Regular cardiac myocyte (primary cell): ENCODE results near the gene HRC. TPM values are rescaled to one million over a fixed set of nuclear protein-coding genes. Genes with fewer than 3 reads are reported as not detected.

Source experiments
- total RNA-seq: library from RNA; depleted of rRNA; stranded (reverse); fragments of >200 nt; gene quantifications from 2 replicates; pipeline ENCODE4 v1.2.3, GENCODE V29; 2014

HRC gene, protein sequence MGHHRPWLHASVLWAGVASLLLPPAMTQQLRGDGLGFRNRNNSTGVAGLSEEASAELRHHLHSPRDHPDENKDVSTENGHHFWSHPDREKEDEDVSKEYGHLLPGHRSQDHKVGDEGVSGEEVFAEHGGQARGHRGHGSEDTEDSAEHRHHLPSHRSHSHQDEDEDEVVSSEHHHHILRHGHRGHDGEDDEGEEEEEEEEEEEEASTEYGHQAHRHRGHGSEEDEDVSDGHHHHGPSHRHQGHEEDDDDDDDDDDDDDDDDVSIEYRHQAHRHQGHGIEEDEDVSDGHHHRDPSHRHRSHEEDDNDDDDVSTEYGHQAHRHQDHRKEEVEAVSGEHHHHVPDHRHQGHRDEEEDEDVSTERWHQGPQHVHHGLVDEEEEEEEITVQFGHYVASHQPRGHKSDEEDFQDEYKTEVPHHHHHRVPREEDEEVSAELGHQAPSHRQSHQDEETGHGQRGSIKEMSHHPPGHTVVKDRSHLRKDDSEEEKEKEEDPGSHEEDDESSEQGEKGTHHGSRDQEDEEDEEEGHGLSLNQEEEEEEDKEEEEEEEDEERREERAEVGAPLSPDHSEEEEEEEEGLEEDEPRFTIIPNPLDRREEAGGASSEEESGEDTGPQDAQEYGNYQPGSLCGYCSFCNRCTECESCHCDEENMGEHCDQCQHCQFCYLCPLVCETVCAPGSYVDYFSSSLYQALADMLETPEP
- under 0.01 and 1.4 TPM in 2 replicates for total RNA-seq

DNA sequence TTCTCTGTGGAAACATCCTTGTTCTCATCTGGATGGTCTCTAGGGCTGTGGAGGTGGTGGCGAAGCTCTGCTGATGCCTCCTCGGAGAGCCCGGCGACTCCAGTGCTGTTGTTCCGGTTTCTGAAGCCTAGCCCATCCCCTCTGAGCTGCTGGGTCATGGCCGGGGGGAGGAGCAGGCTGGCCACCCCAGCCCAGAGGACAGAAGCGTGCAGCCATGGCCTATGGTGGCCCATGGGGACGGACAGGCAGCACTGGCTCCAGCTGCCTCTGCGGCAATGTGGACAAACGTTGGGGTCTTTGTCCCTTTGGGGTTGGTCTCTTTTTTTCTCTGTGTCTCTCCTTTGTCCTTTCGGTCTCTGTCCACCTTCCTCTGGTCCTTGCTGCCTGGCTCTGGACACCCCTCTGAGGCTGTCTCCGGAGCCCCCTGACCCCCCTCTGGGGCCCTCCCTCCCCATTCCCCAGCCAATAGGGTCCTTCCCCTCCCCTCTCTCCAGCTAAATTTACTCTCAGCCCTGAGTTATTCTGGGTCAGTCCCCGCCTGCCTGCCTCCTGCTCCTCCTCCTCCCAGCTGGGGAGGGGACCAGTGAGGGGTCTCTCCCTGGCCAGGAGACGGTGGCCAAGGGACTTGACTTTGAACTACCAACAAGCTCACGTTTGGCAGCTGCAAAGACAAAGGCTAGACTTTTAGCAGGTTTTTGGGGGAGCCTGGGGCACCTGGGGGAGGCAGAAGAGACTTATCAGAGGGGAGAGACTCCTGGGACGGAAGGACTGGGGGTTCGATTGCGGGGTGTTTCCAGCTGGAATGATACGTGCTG, at the start of gene HRC:
TSS of gene HRC (minus strand) at position 392 of the 815 bp plus-strand sequence. CDS start at position 233, 159 bp downstream.

DNA sequence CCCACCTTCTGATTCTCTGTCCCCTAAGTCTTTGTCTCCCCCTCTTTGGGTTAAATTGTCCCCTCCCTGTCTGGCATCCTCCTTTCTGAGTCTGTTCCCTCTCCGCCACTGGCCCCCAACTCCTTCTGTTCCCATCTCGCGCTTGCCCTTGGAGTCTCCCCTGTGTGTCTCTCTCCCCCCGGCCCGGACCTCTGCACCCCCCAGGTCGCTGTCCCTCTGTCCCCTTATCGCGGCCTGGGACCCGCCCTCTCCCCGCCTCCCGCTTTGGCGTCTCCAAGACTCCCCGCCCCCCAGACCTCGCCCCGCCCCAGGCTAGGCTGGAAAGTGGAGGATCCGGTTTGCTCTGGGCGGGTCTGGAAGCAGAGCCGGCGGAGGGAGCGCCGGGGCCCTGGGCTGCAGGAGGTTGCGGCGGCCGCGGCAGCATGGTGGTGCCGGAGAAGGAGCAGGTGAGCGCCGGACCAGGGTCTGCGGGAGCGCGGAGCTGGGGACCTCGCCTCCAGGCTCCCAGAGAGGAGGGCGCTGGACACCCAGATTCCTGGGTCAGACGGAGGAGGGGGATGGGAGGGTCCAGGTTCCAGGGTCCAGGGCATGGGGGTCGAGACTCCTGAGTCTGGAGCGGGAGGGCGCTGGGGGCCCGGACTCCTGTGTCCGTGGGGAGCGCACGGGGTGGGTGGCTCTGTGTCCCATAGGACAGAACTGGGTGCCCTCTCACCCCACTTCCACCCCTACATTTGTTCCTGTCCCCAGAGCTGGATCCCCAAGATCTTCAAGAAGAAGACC, 2.4 kb upstream of the HRC start, which contains the start of gene TRPM4:
TSS of gene TRPM4 (plus strand) at position 348 of the 780 bp plus-strand sequence. CDS start at position 423, 75 bp downstream.

DNA sequence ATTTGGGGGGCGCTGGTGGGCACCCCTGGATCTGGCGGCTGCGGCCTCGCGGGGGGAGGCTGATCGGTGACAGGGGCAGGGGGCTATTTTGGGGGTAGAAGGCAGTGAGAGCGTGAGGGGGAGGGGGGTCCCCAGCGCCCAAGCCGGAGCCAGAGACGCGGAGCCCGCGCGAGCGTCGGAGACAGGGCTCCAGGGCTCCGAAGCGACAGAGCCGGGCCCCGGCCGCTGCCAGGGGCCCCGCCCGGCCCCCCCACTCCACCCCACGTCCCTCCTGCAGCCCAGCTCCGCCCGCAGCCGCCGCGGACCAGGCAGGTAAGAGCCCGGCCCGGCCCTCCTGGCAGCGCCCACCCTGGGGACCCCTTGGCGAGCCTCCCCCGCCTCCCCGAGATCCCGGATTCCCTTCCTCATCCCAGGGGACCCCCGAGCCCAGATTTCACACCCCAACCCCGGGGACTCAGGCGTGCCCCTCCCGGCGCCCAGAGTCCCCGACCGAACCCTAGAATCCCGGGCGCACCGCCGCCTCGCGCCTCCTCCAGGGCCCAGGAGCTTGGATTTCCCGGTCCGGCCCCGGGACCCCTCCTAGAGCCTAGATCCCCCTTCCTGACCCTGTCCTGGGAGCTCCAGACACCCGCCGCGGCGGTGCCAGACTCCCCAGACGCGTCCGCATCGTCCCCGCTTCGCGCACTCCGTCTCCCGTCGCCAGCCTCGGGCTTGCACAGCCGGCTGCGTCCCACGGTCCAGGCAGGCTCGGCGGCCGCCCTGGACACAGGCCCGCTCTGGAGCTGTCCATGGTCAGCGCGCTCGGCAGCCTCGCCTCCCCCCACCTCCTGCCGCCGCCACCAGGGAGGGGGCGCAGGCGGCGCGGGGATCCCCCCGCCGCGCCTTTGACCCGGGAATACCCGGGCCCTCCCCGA, 35.5 kb downstream of the HRC start, which contains the start of gene PPFIA3:
TSS of gene PPFIA3 (plus strand) at position 134 of the 914 bp plus-strand sequence. CDS start 8,330 bp downstream, outside the sequence.

DNA sequence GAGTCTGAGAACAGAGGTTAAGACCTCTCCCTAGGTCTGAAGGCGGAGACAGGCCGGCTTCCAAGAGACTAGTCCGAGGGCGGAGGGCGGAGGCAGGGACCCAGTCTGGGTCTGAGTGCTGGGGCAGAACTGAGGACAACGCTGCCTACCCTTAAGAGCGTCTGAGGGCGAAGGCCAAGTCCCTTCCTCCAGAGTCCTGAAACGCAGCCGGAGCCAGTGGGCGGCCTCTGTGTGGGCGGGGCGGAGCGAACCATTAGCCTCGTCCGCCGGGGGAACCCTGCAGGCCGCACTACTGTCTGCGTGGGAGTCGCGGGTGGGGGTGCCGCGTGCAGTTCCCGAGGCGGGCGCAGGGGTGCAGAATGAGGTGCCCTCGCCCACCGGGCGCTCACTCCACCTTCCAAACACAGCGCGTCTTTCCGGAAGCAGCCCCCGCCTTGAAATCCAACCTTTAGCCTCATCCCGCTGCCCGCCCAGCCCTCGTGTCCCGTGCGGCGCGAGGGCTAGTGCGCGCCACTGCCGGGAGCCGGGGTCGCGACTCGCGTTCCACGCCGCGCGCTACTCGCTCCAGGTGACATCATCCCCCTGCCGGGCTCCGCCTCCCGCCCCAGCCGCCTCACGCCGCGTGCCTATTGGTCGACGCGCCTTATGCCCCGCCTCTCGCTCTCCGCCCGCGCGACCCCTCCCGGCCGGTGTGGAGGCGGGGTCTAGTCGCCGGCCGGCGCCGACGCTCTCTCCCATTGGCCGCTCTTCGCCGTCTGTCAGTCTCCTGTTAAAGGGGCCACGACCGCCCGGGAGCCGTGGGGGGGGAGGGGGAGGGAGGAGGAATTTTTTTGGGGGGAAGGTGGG, 36.4 kb downstream of the HRC start, which contains the start of gene C19orf73:
TSS of gene C19orf73 (minus strand) at position 579 of the 846 bp plus-strand sequence. CDS start at position 458, 121 bp downstream.

DNA sequence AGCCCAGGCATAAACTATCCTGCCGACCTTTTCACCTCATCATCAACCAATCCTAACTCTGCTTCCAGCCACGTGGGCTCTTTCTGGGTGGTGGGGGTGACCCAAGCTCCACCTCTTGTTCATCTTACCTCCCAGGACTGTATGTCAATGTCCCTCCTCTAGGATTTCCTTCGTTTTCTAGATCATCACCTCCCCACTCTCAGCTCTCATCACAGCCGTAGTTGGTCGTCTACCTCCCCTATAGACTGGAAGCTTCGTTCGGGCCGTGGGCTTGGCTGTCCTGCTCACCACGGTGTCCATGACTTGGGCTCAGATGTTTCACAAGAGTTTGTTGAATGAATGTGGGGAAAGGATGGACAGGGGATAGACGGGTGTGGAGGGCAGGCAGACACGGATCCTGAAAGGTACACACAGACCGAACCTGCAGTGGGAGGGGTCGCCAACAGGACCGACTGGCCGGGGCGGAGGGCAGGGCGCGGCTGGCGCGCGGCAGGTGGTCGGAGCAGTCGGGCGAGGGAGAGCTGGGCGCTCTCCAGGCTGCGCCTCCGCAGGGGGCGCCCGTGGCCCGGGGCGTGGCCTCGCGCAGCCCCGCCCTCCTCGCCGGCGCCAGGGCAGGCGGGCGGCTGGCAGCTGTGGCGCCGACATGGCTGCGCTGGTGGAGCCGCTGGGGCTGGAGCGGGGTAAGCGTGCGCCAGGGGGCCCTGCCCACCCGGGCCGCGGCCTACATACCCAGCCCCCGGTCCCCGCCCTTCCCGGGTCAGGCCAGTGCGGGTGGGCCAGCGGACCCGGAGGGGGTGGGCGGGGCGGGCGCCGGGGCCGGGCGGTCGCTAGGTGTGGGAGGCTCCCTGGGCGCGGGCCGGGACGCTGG, 41.2 kb downstream of the HRC start, which contains the start of gene LIN7B:
TSS of gene LIN7B (plus strand) at position 609 of the 868 bp plus-strand sequence. CDS start at position 644, 35 bp downstream.

Other genes starting within 250 kb of the HRC start
- 0.38 and 0.56 TPM in 2 replicates for gene DHDH, start 221.7 kb downstream of the HRC start, total RNA-seq
- 96.4 and 104 TPM in 2 replicates for gene BAX, start 200.5 kb downstream of the HRC start, total RNA-seq
- 1,571 and 5,527 TPM in 2 replicates for gene FTL, start 190.1 kb downstream of the HRC start, total RNA-seq
- 47.5 and 56.9 TPM in 2 replicates for gene GYS1, start 162.1 kb downstream of the HRC start, total RNA-seq
- 138 and 392 TPM in 2 replicates for gene RUVBL2, start 161.5 kb downstream of the HRC start, total RNA-seq
- gene LHB, start 138.3 kb downstream of the HRC start, total RNA-seq: not detected in 2 replicates
- gene CGB3, start 131.1 kb downstream of the HRC start, total RNA-seq: not detected in 2 replicates
- not detected in 2 replicates for gene CGB2, start 123.5 kb downstream of the HRC start, total RNA-seq
- gene CGB1, start 118.5 kb downstream of the HRC start, total RNA-seq: 0.28 TPM in 1 of 2 replicates, not detected in the other
- not detected in 2 replicates for gene CGB5, start 111.5 kb downstream of the HRC start, total RNA-seq
- gene CGB8, start 106.3 kb downstream of the HRC start, total RNA-seq: not detected in 2 replicates
- gene CGB7, start 97.6 kb downstream of the HRC start, total RNA-seq: 0.19 and 0.56 TPM in 2 replicates
- gene NTF4, start 90.6 kb downstream of the HRC start, total RNA-seq: not detected in 2 replicates
- gene KCNA7, start 82.7 kb downstream of the HRC start, total RNA-seq: under 0.01 TPM in 1 of 2 replicates, not detected in the other
- 89.1 and 130 TPM in 2 replicates for gene SNRNP70, start 69.9 kb downstream of the HRC start, total RNA-seq
- gene LIN7B, start 41.0 kb downstream of the HRC start, total RNA-seq: 9.9 and 11.1 TPM in 2 replicates
- 0.58 and 0.85 TPM in 2 replicates for gene C19orf73, start 36.3 kb downstream of the HRC start, total RNA-seq
- 1.7 and 4.5 TPM in 2 replicates for gene PPFIA3, start 35.9 kb downstream of the HRC start, total RNA-seq
- 14.9 and 18.0 TPM in 2 replicates for gene TRPM4, start 2.4 kb upstream of the HRC start, total RNA-seq
- 0.38 and 0.56 TPM in 2 replicates for gene SLC6A16, start 169.8 kb upstream of the HRC start, total RNA-seq
- gene CD37, start 180.0 kb upstream of the HRC start, total RNA-seq: 0.28 TPM in 1 of 2 replicates, not detected in the other
- gene TEAD2, start 207.0 kb upstream of the HRC start, total RNA-seq: 14.7 and 25.9 TPM in 2 replicates
- gene DKKL1, start 208.5 kb upstream of the HRC start, total RNA-seq: not detected in 2 replicates
- not detected in 2 replicates for gene KASH5, start 232.9 kb upstream of the HRC start, total RNA-seq